ENCODE measurements around the gene XRCC1.
"Not testable (repeated sequence)": the region's sequence is repeated elsewhere in the genome, so short reads cannot be mapped to it uniquely, and the experiment has no call there.

DNA sequence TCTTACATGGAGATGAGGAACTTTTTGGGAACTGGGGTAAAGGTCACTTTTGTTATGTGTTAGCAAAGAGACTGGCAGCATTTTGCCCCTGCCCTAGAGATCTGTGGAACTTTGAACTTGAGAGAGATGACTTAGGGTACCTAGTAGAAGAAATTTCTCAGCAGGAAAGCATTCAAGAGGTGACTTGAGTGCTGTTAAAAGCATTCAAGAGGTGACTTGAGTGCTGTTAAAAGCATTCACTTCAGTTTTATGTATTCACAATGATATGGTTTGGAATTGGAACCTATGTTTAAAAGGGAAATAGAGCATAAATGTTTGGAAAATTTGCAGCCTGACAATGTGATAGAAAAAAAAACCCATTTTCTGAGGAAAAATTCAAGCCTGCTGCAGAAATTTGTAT is 62.9 kb downstream of the XRCC1 start:
- TF ChIP-seq, protein P1, sequence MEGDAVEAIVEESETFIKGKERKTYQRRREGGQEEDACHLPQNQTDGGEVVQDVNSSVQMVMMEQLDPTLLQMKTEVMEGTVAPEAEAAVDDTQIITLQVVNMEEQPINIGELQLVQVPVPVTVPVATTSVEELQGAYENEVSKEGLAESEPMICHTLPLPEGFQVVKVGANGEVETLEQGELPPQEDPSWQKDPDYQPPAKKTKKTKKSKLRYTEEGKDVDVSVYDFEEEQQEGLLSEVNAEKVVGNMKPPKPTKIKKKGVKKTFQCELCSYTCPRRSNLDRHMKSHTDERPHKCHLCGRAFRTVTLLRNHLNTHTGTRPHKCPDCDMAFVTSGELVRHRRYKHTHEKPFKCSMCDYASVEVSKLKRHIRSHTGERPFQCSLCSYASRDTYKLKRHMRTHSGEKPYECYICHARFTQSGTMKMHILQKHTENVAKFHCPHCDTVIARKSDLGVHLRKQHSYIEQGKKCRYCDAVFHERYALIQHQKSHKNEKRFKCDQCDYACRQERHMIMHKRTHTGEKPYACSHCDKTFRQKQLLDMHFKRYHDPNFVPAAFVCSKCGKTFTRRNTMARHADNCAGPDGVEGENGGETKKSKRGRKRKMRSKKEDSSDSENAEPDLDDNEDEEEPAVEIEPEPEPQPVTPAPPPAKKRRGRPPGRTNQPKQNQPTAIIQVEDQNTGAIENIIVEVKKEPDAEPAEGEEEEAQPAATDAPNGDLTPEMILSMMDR (IDR thresholded peaks at IDR 0.05 in 4 of 5, conservative IDR thresholded peaks at IDR 0.05 in 1 of 5): not testable (repeated sequence)
- not testable (repeated sequence) for TF ChIP-seq POLR2A (IDR thresholded peaks at IDR 0.05)
